ENCODE results near the gene GOLGA3.
"Not testable (repeated sequence)": the region's sequence is repeated elsewhere in the genome, so short reads cannot be mapped to it uniquely, and the experiment has no call there.

GOLGA3 gene

GRCh38 chr12:132842449-132843045 lies 13.9 kb upstream of the GOLGA3 start:
- no peak for DNase-seq

GRCh38 chr12:132841151-132841550 lies 12.5 kb upstream of the GOLGA3 start:
- DNase-seq: no peak

DNA sequence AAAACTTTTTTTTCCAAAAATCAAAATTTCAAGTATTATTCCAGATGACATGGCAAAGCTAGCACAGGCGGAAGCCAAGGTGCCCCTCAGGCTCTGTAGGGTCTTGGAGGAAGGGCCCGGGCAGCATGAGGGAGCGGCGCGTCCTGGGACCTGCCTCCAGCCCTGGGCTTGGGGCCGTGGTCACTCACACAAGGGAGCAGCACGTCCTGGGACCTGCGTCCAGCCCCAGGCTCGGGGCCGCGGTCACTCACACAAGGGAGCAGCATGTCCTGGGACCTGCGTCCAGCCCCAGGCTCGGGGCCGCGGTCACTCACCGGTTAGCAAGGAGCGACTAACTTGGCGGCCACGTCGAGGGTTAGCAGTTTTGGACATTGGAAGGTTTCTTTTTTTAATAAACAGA lies 11.9 kb upstream of the GOLGA3 start:
- no peak for DNase-seq

DNA sequence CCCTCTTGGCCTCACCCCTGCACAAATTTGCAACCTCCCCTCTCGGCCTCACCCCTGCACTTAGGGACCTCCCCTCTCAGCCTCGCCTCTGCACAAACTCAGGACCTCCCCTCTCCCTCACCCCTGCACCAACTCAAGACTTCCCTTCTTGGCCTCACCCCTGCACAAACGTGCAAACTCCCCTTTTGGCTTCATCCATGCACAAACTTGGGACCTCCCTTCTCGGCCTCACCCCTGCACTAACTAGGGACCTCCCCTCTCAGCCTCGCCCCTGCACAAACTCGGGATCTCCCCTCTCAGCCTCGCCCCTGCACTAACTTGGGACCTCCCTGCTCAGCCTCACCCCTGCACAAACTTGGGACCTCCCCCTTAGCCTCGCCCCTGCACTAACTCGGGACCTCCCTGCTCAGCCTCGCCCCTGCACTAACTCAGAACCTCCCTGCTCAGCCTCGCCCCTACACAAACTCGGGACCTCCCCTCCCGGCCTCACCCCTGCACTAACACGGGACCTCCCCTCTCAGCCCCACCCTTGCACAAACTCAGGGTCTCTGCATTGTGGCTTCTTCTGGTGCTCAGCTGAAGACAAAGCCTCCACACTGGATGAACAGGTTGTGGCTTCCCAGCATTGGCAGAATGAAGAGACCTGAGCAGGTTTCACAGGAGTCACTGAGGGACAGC lies 11.0 kb upstream of the GOLGA3 start:
- no peak for DNase-seq

DNA sequence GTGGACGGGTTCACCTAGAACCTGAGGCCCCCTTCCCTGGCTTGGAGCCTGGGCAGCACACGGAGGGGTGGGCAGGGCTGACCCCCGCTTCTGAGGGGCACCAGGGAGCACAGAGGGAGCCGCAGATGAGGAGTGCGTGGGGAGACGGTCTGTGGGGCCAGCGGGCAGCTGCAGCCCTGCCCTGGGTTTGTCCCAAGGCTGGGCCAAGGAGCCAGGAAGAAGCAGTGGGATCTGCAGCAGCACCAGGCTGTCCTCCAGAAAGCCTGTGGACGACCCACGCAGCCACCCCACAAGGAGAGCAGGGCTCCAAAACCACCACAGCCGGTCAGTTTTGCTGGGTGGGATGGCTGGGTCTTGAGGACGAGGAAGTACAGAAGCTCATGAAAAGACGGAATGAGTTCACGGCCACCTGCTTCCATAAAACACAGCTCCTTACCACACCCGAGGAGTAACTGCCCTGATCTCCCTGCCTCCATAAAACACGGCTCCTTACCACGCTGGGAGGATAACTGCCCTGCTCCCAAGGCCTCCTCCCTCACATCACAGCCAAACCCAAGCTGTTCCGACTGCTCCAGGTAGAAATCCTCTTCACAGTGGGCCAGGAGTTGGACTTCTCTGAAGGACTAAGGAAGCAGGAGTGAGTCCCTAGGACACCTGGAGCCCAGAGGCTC lies 9.9 kb upstream of the GOLGA3 start:
- no peak for DNase-seq

DNA sequence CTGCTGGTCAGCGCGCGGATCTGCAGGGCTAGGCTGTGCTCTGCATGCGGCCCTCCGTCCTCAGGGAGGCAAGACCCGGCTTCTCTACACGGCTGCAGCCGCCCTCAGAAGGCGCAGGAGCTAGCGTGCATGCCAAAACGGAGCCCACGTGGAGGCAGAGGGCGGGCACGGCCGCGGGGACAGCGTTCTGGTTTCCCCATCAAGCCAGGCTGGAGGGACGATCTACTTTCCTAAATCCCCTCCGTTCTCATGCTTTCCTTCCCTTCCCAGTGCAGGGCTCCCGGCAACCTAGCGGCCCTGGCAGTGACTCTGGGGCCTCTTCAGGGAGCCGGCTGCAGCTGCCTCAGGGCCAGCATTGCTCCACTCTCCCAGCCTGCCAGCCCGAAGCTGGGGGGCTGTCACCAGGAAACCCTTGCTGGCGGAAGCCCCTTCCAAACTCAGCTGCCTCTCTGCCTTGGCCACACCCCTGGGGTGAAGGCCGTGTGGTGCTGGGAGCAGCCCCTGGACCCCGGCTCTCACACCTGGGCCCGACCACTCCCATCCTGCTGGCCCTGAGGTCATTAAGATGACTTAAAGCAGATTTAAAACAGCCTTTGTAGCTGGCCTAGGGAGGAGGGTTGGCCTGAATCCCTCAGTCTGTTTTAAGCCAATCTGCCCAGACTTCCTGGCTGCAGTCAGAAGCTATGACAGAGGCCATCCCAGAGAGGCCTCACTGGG lies 9.2 kb upstream of the GOLGA3 start:
- no peak for DNase-seq

DNA sequence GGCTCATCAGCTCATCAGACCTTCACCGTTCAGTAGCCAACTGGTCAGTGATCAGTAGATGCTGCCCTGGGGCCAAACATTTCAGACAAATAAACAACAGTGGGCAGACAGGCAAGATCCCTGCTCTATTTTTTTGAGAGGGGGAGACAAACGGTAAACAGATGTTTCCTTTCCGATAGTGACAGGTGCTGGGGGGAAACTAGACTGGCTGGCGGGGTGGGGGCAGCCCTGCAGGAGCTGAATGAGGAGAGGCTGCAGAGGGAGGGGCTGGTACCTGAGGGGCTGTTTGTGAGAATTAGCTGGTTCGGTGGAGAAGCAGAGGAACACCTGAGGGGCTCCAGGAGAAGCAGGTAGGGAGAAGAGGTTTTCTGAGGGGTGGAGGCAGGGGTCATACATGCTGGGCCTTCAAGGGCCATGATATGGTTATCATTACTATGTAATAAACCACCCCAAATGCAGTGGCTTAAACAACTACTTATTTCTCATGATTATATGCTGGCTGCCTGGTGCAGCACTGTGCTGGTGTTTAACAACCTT lies 8.2 kb upstream of the GOLGA3 start:
- DNase-seq: no peak

GRCh38 chr12:132836230-132836629 lies 7.6 kb upstream of the GOLGA3 start:
- DNase-seq: not testable (repeated sequence)

GRCh38 chr12:132835076-132836025 lies 6.7 kb upstream of the GOLGA3 start:
- no peak for DNase-seq

DNA sequence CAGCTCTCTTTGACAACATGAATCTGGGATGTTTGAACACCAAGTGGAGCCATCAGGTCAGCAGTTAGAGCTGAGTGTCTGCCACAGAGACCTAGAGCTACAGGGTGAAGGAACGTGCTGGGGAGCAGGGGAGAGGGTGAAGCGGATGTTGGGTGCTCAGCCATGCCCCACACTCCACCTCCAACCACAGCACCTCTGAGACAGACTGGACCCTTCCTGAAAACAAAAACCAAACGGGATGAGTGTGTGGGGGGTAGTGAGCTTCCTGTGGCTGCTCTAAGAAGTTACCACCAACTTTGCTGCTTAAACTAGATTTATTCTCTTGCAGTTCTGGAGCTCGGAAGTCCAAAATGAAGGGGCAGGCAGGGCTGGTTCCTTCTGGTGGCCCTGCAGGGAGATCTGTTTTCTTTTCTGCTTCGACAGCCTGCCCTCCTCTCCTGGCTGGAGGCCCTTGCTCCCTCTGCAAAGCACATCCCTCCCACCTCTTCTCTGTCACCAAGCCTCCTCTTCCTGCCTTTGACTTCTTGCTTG lies 5.6 kb upstream of the GOLGA3 start:
- peak; percentile 67 for DNase-seq

DNA sequence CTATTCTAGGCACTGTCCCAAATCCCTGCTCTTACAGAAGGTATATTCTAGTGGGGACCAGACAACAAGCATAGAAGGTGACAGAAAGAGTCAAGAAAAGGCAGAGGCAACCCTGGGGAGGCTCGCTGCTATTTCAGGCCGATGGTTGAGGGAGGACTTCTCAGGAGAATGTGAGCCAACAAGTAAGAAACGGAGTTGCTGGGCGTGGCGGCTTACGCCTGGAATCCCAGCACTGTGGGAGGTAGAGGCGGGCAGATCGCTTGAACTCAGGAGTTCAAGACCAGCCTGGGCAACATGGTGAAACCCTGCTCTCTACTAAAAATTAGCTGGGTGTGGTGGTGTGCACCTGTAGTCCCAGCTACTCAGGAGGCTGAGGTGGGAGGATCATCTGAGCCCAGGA lies 4.7 kb upstream of the GOLGA3 start:
- DNase-seq: no peak

- DNase-seq: no peak
These were observed 3.1 kb upstream of the GOLGA3 start for GRCh38 chr12:132831771-132832170.

GRCh38 chr12:132827763-132828703 lies 636 bp downstream of the GOLGA3 start:
- peak; percentile 20 for DNase-seq

- no peak for DNase-seq
These were observed 2.8 kb downstream of the GOLGA3 start for GRCh38 chr12:132825861-132826260.

DNA sequence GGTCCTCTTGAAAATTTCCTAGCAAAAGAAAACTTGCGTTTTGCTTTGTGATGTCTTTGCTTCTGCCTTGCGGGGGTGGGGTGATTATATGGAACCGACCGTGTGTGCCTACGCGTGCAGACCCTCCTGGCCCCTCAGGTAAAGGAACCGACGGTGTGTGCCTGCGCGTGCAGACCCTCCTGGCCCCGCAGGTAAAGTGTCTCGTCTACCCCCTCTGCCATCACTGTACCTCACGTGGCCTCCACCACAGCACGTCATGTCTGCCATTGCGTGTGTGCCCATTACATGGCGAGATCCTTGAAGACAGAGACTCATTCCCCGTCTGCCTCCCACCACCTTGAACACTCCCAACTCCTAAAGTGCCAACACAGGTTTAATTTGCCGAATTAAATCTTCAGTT lies 3.6 kb downstream of the GOLGA3 start:
- DNase-seq: no peak

- no peak for DNase-seq
These were observed 4.6 kb downstream of the GOLGA3 start for GRCh38 chr12:132824053-132824452.

- DNase-seq: no peak
These were observed 10.1 kb downstream of the GOLGA3 start for GRCh38 chr12:132818562-132818961.

DNA sequence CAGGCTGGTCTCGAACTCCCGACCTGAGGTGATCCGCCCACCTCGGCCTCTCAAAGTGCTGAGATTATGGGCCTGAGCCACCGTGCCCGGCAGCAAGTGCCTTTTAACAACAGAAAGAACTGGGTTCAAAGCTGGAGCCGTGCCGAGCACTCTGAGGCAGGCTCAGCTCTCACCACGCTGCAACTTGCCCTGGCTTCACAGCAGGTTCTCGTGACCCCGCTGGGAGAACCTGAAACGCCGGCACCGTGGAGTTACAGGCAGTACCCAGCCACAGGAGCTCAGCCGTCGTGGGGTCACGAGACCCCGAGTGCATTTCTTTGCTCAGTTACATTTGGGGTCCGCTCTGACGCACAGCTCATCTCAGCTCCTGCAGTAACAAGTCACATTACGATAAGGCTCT lies 14.4 kb downstream of the GOLGA3 start:
- DNase-seq: no peak

DNA sequence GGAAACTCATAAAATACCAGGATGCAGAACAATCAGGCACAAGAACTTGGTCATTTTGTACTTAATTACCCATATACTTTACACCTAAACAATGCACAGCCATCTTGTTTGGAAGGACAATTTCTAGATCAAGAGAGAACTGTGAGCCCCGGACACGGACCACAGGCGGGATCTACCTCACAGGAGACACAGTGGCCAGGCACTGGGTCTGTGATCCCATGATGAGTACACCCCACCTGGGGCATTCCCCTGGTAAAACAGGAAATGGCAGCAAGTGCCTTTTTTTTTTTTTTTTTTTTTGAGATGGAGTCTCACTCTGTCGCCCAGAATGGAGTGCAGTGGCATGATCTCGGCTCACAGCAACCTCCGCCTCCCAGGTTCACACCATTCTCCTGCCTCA lies 15.2 kb downstream of the GOLGA3 start:
- DNase-seq: no peak

DNA sequence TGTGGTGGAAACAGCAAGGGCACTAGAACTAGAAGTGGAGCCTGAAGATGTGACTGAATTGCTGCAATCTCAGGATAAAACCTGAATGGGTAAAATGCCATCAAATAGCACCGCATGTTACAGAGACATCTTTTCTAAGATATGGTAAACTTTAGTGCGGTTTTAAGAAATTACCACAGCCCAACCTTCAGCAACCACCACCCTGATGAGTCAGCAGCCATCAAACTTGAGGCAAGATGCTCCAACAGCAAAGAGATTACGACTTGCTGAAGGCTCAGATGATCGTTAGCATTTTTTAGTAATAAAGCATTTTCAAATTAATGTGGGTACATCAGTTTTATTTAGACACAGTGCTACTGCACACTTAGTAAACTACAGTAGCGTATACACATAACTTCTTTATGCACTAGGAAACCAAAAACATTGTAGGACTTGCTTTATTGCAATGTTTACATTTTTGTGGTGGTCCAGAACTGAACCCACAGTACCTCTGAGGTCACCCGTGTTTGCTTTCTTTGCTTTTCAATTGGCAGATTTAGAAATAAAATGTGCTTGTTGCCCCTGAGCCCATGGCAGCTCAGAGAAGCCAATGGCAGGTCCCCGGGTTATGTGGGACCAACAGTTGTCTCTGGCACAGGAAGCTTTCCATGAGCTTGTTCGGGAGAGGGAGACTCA lies 15.9 kb downstream of the GOLGA3 start:
- peak; percentile 39 for DNase-seq
